WTC11 (cell line): ENCODE data around the gene HUS1.

ENCODE experiments used
- AFF4 ChIP-seq: sonication (generic); formaldehyde crosslinking; IDR thresholded peaks from 2 replicates; pipeline ENCODE4 v1.8.1; 2023; ENCODE audit warnings: mild to moderate bottlenecking, missing genetic modification reagents, borderline replicate concordance
- ATF6 ChIP-seq: sonication (generic); formaldehyde crosslinking; IDR thresholded peaks from 2 replicates; pipeline ENCODE4 v1.8.1; 2023; ENCODE audit warnings: mild to moderate bottlenecking, missing genetic modification reagents
- E2F4 ChIP-seq: sonication (generic); formaldehyde crosslinking; IDR thresholded peaks from 2 replicates; pipeline ENCODE4 v1.8.1; 2022; ENCODE audit warnings: low read depth, mild to moderate bottlenecking, moderate library complexity, missing genetic modification reagents, borderline replicate concordance
- SP1 ChIP-seq: sonication (generic); formaldehyde crosslinking; conservative IDR thresholded peaks from 2 replicates; pipeline ENCODE4 v1.8.1; 2022; ENCODE audit warnings: missing genetic modification reagents

GRCh38 chr7:47932016-47932415 is 47.4 kb downstream of the HUS1 start:
- no peak for TF ChIP-seq ATF6 (CRISPR knock-in tag)
- no peak for TF ChIP-seq AFF4 (CRISPR knock-in tag)
- no peak for TF ChIP-seq E2F4 (CRISPR knock-in tag)
- TF ChIP-seq SP1 (CRISPR knock-in tag), result no peak
